ENCODE measurements around the gene JAZF1. TPM values are rescaled to one million over a fixed set of nuclear protein-coding genes. Genes with fewer than 3 reads are reported as not detected.

JAZF1 gene
- total and polyA plus RNA-seq, 4 experiments from 2014 or later, result 3.7 to 8.3 (median 4.7) TPM

DNA sequence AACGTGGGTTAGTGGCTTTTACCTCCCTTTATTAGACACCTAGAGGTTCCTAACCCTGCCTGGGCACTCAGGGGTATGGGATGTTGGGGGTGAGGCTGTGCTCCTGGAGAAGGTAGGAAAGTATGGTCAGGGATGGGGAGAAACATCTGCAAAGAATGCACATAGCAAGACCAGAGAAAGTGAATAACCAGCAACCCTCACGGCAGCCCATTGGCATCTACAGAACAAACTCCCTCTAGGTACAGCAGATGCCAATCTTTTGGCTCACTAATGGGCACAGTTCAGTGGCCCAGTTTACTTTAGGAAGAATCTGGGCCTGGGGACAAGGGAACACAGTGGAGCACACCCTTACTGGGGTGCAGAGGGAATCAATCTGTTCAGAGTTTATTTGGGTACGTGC, 143.9 kb downstream of the JAZF1 start:
- CTCF ChIA-PET (ENCODE audit: partially characterized antibody), result interaction anchor here (1.8 kb wide), 1 partner anchor 17 kb away, joined by 7 read pairs; no protein-coding TSS in a partner anchor
- Histone ChIP-seq H3K4me3 (ENCODE audit: low read length in 2 of 2) (no peak overlapping the region), H3K4me1 (ENCODE audit: insufficient read depth, low read length) (no peaks in the 10 kb centered on the region), H3K27me3 (ENCODE audit: insufficient read depth, low read length) (no peaks in the 10 kb centered on the region), H3K36me3 (ENCODE audit: insufficient read depth, low read length) (no peaks in the 10 kb centered on the region), H3K27ac (ENCODE audit: low read depth, low read length) (no peak overlapping the region), H3K9me3 (ENCODE audit: control insufficient read depth in 1 of 2, low read length in 2 of 2) (no peaks in the 10 kb centered on the region)
- DNase-seq, result no peak
- peaks cover 0 to 9% of the 10 kb centered on the region in 2 donors for H3K36me3 Mint-ChIP-seq
- H3K4me1 Mint-ChIP-seq, result peaks cover 6 to 18% (median 10%) of the 10 kb centered on the region in 4 donors
- POLR2A ChIA-PET (ENCODE audit: partially characterized antibody), result no interaction called here
- no peaks in the 10 kb centered on the region for H3K9me3 Mint-ChIP-seq
- peak overlapping the region in 1 of 7 donors; percentile 49 for H3K27ac Mint-ChIP-seq
- intact Hi-C loops (cut with micrococcal nuclease), result no loop called here
- H3K27me3 Mint-ChIP-seq, result no peaks in the 10 kb centered on the region
- no peak overlapping the region for H3K4me3 Mint-ChIP-seq

DNA sequence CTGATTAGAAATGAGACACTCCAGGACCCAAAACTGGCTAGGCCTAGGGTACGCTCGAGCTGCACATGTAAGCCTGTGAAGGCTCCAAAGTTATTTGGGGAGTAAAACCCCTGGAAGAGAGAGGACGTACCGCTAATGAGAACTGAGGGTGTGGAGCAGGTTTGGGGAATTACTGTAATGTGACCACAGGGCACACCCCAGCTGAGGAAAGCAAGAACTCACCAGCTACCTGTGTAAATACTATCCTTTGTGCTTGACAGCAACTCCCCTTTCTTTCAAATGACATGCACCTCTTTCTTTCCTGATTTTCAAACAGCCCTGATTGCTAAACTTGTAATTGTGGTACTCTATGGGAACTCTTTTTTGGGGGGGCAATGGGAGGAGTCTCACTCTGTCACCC, 147.2 kb downstream of the JAZF1 start:
- Histone ChIP-seq H3K27me3 (ENCODE audit: insufficient read depth, low read length) (no peaks in the 10 kb centered on the region), H3K36me3 (ENCODE audit: insufficient read depth, low read length) (no peaks in the 10 kb centered on the region), H3K27ac (ENCODE audit: low read depth, low read length) (no peak overlapping the region), H3K4me1 (ENCODE audit: insufficient read depth, low read length) (no peaks in the 10 kb centered on the region), H3K9me3 (ENCODE audit: control insufficient read depth in 1 of 2, low read length in 2 of 2) (no peaks in the 10 kb centered on the region), H3K4me3 (ENCODE audit: low read length in 2 of 2) (no peak overlapping the region)
- Mint-ChIP-seq H3K27me3 (no peaks in the 10 kb centered on the region), H3K4me1 (peaks cover 5 to 14% (median 11%) of the 10 kb centered on the region in 4 donors), H3K36me3 (peaks cover 0 to 8% of the 10 kb centered on the region in 2 donors), H3K27ac (no peak overlapping the region), H3K9me3 (no peaks in the 10 kb centered on the region), H3K4me3 (no peak overlapping the region)
- DNase-seq, result no peak
- ChIA-PET CTCF (ENCODE audit: partially characterized antibody) (no interaction called here), POLR2A (ENCODE audit: partially characterized antibody) (no interaction called here)
- intact Hi-C loops (cut with micrococcal nuclease), result no loop called here

DNA sequence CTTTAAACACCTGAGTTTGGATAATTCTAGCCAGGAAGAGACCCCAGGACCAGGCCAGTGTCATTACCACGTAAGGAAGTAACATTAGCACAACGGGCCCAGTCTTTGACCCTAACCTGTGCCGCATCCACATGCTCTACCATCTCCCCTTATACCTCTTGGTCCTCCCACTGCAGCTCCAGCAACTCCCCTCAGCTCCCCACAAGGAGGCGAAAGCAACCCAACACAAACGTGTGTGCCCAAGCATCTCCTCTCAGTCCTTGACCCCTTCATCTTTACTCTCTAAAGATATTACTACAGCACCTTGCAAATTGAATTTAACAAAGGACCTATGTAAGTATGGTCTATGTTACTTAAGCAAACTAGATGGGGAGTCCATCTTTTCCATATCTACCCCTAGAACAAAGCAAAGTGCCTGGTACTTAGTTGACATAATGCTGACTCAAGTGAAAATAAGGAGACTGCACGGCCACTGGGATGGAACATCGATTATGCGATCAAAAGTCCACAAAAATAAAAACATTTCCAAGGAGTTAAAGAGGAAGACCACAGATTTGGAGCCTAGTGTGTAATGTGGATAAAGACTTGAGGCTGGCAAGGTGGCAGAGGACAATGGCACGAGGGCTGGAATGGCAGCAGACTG, 147.7 kb downstream of the JAZF1 start:
- intact Hi-C loops (cut with micrococcal nuclease), result no loop called here
- DNase-seq, result no peak
- no peak overlapping the region for H3K4me3 Mint-ChIP-seq
- H3K4me1 Mint-ChIP-seq, result peaks cover 6 to 14% (median 10%) of the 10 kb centered on the region in 4 donors
- Histone ChIP-seq H3K36me3 (ENCODE audit: insufficient read depth, low read length) (no peaks in the 10 kb centered on the region), H3K27me3 (ENCODE audit: insufficient read depth, low read length) (no peaks in the 10 kb centered on the region), H3K4me1 (ENCODE audit: insufficient read depth, low read length) (no peaks in the 10 kb centered on the region), H3K27ac (ENCODE audit: low read depth, low read length) (no peak overlapping the region), H3K4me3 (ENCODE audit: low read length in 2 of 2) (no peak overlapping the region), H3K9me3 (ENCODE audit: control insufficient read depth in 1 of 2, low read length in 2 of 2) (no peaks in the 10 kb centered on the region)
- H3K27me3 Mint-ChIP-seq, result no peaks in the 10 kb centered on the region
- ChIA-PET CTCF (ENCODE audit: partially characterized antibody) (no interaction called here), POLR2A (ENCODE audit: partially characterized antibody) (no interaction called here)
- H3K9me3 Mint-ChIP-seq, result no peaks in the 10 kb centered on the region
- H3K27ac Mint-ChIP-seq, result no peak overlapping the region
- H3K36me3 Mint-ChIP-seq, result peaks cover 0 to 8% of the 10 kb centered on the region in 2 donors

DNA sequence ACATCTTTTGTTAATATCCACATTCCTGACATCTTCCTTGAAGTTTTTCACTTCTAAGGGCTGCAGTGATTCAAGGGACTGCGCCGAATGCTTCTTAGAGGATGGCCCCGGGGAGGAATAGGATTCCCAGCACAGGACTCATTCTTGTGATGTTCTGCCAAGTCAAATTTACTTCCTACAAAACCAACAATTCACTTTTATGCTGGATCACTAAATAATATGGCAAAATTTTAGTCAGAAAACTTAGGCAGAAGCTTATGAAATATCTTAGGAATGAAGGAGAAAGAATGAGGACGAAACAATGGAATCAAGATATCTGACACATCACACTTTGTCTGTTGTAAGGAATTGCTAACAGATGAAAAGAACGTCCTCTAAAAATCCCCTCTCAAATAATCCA, 151.5 kb downstream of the JAZF1 start:
- H3K27me3 Mint-ChIP-seq, result no peaks in the 10 kb centered on the region
- intact Hi-C loops (cut with micrococcal nuclease), result loop anchor here (10.0 kb wide), 1 partner anchor 214 kb away; no protein-coding TSS in a partner anchor
- CTCF ChIA-PET (ENCODE audit: partially characterized antibody), result interaction anchor here (1.0 kb wide), 1 partner anchor 8 kb away, joined by 3 read pairs; no protein-coding TSS in a partner anchor

DNA sequence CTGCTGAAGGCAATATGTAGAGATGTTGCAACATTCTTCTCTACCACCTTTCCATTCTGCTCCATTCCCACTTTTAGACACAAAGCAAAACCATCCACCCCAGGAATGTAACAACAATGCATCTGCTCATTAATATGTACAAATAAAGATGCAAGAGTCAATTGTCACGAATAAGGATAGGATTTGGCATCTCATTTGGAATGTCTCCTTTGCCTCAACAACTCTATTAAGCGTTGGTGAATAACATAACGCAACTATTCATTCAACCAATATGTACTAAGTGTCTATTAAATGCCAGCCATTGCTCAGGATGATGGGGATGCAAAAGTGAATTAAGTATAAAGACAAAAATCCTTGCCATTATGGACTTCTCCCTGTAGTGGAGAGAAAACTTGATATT, 152.1 kb downstream of the JAZF1 start:
- no peaks in the 10 kb centered on the region for H3K9me3 Mint-ChIP-seq
- H3K27ac ChIP-seq (ENCODE audit: low read depth, low read length), result no peak overlapping the region
- no peak overlapping the region for H3K4me3 Mint-ChIP-seq
- no peaks in the 10 kb centered on the region for H3K36me3 ChIP-seq (ENCODE audit: insufficient read depth, low read length)
- no peaks in the 10 kb centered on the region for H3K4me1 ChIP-seq (ENCODE audit: insufficient read depth, low read length)
- no peak overlapping the region for H3K27ac Mint-ChIP-seq
- CTCF ChIA-PET (ENCODE audit: partially characterized antibody), result interaction anchor here (1.6 kb wide), 1 partner anchor 49 kb away, joined by 4 read pairs; no protein-coding TSS in a partner anchor
- intact Hi-C loops (cut with micrococcal nuclease), result loop anchor here (10.0 kb wide), 1 partner anchor 214 kb away; no protein-coding TSS in a partner anchor
- no peak for DNase-seq
- H3K27me3 ChIP-seq (ENCODE audit: insufficient read depth, low read length), result no peaks in the 10 kb centered on the region
- H3K4me3 ChIP-seq (ENCODE audit: low read length in 2 of 2), result no peak overlapping the region
- POLR2A ChIA-PET (ENCODE audit: partially characterized antibody), result no interaction called here
- no peaks in the 10 kb centered on the region for H3K27me3 Mint-ChIP-seq
- H3K36me3 Mint-ChIP-seq, result peaks cover 0 to 3% of the 10 kb centered on the region in 2 donors
- H3K9me3 ChIP-seq (ENCODE audit: control insufficient read depth in 1 of 2, low read length in 2 of 2), result no peaks in the 10 kb centered on the region
- peaks cover 0 to 12% (median 6%) of the 10 kb centered on the region in 4 donors for H3K4me1 Mint-ChIP-seq

More for the DNA sequence above, 151.5 kb downstream of the JAZF1 start:
- Histone ChIP-seq H3K36me3 (ENCODE audit: insufficient read depth, low read length) (no peaks in the 10 kb centered on the region), H3K9me3 (ENCODE audit: control insufficient read depth in 1 of 2, low read length in 2 of 2) (no peaks in the 10 kb centered on the region), H3K4me3 (ENCODE audit: low read length in 2 of 2) (no peak overlapping the region), H3K4me1 (ENCODE audit: insufficient read depth, low read length) (no peaks in the 10 kb centered on the region), H3K27ac (ENCODE audit: low read depth, low read length) (no peak overlapping the region), H3K27me3 (ENCODE audit: insufficient read depth, low read length) (no peaks in the 10 kb centered on the region)
- Mint-ChIP-seq H3K4me1 (peaks cover 0 to 12% (median 6%) of the 10 kb centered on the region in 4 donors), H3K36me3 (peaks cover 0 to 3% of the 10 kb centered on the region in 2 donors), H3K9me3 (no peaks in the 10 kb centered on the region), H3K4me3 (no peak overlapping the region), H3K27ac (no peak overlapping the region)
- no peak for DNase-seq
- POLR2A ChIA-PET (ENCODE audit: partially characterized antibody), result no interaction called here

DNA sequence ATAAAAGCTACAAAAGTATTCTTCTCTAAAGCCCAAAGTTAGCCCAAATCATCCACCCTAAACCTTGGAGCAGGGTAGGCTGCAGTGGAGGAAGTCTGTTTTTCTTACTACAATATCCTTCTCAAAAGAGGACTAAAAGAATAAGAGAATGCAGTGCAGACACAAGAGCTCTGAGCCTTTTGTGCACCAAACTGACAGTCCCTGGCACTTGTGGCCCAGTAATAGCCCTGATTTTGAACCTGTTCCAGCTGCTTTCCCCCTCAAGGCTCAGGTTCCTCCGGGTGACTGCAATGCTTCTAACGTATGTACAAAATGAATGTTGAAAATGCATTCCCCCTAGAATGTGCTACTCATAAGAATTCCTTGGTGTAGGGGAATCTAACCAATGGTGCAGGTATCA, 154.4 kb downstream of the JAZF1 start:
- Mint-ChIP-seq H3K4me3 (no peak overlapping the region), H3K27me3 (no peaks in the 10 kb centered on the region), H3K27ac (no peak overlapping the region), H3K9me3 (no peaks in the 10 kb centered on the region), H3K4me1 (peaks cover 0 to 12% (median 4%) of the 10 kb centered on the region in 4 donors), H3K36me3 (peaks cover 0 to 3% of the 10 kb centered on the region in 2 donors)
- H3K27ac ChIP-seq (ENCODE audit: low read depth, low read length), result no peak overlapping the region
- no peak for DNase-seq
- H3K27me3 ChIP-seq (ENCODE audit: insufficient read depth, low read length), result no peaks in the 10 kb centered on the region
- intact Hi-C loops (cut with micrococcal nuclease), result loop anchor here (10.0 kb wide), 1 partner anchor 211 kb away; no protein-coding TSS in a partner anchor
- no peaks in the 10 kb centered on the region for H3K4me1 ChIP-seq (ENCODE audit: insufficient read depth, low read length)
- CTCF ChIA-PET (ENCODE audit: partially characterized antibody), result interaction anchor here (1.0 to 1.1 kb wide), 2 partner anchors 53 to 70 kb away, joined by 3 read pairs; no protein-coding TSS in a partner anchor
- no peaks in the 10 kb centered on the region for H3K9me3 ChIP-seq (ENCODE audit: control insufficient read depth in 1 of 2, low read length in 2 of 2)
- no peaks in the 10 kb centered on the region for H3K36me3 ChIP-seq (ENCODE audit: insufficient read depth, low read length)
- H3K4me3 ChIP-seq (ENCODE audit: low read length in 2 of 2), result no peak overlapping the region
- POLR2A ChIA-PET (ENCODE audit: partially characterized antibody), result no interaction called here

DNA sequence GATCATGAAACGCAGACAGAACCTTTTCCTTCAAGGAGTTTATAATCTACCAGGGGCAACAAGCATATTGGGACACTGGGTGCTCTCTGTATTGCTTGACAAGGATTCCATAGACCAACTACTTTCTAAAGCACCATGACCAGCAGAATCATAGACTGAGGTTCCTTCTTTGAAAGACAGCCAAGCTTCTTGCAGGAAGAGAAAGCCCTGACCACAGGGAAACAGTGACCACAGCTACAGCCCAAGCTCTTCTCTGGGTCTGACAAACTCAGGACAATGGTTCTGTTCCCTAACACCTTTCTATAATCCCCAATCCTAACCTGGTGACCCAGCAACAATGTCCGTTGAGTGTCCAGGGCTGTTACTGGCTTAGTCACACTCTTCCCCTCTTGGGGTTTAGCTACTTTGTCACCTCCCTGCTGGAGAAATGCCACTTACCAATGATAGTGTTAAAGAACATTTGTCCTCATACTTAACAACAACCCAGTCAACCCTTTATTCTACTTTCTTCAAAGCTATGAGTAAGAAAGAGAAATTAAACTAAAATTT, 155.7 kb downstream of the JAZF1 start:
- peaks cover 0 to 2% (median 0%) of the 10 kb centered on the region in 8 donors for H3K9me3 Mint-ChIP-seq
- H3K4me1 ChIP-seq (ENCODE audit: insufficient read depth, low read length), result peaks cover 9% of the 10 kb centered on the region
- CTCF ChIA-PET (ENCODE audit: partially characterized antibody), result interaction anchor here (6.1 kb wide), 1 partner anchor 830 kb away, joined by 39 read pairs; no protein-coding TSS in a partner anchor
- no peak overlapping the region for H3K27ac ChIP-seq (ENCODE audit: low read depth, low read length)
- H3K27ac Mint-ChIP-seq, result peak overlapping the region in 2 of 7 donors; percentile 5 to 24
- peaks cover 8 to 14% (median 10%) of the 10 kb centered on the region in 4 donors for H3K4me1 Mint-ChIP-seq
- H3K36me3 ChIP-seq (ENCODE audit: insufficient read depth, low read length), result no peaks in the 10 kb centered on the region
- peaks cover 0 to 3% of the 10 kb centered on the region in 2 donors for H3K36me3 Mint-ChIP-seq
- no peaks in the 10 kb centered on the region for H3K9me3 ChIP-seq (ENCODE audit: control insufficient read depth in 1 of 2, low read length in 2 of 2)
- intact Hi-C loops (cut with micrococcal nuclease), result loop anchor here (5.0 to 10.0 kb wide), 3 partner anchors 210 to 383 kb away; no protein-coding TSS in a partner anchor
- no peak for DNase-seq
- H3K27me3 ChIP-seq (ENCODE audit: insufficient read depth, low read length), result no peaks in the 10 kb centered on the region
- H3K4me3 ChIP-seq (ENCODE audit: low read length in 2 of 2), result no peak overlapping the region
- POLR2A ChIA-PET (ENCODE audit: partially characterized antibody), result no interaction called here
- H3K27me3 Mint-ChIP-seq, result no peaks in the 10 kb centered on the region
- H3K4me3 Mint-ChIP-seq, result no peak overlapping the region

All from CD4-positive, alpha-beta memory T cell (primary cell).